Mucosa of stomach (tissue), 1 donor: ENCODE measurements around the gene MX1.

Experiments used
- H3K27me3 ChIP-seq: one replicate; pipeline ENCODE4 v1.7.0; 2013; ENCODE audit warnings: mild to moderate bottlenecking, low read length; ENCODE audit not compliant: control insufficient read depth, insufficient read depth
- H3K36me3 ChIP-seq: one replicate; pipeline ENCODE4 v1.7.0; 2013; ENCODE audit warnings: low read length; ENCODE audit not compliant: control insufficient read depth, insufficient read depth
- H3K4me1 ChIP-seq: one replicate; pipeline ENCODE4 v1.7.0; 2013; ENCODE audit warnings: mild to moderate bottlenecking, low read length; ENCODE audit not compliant: control insufficient read depth, insufficient read depth
- H3K4me3 ChIP-seq: one replicate; pipeline ENCODE4 v1.7.0; 2013; ENCODE audit warnings: low read length
- H3K9ac ChIP-seq: one replicate; pipeline ENCODE4 v1.7.0; 2013; ENCODE audit warnings: mild to moderate bottlenecking, low read length, moderate library complexity
- H3K9me3 ChIP-seq: one replicate; pipeline ENCODE4 v1.7.0; 2013; ENCODE audit warnings: mild to moderate bottlenecking, low read length, moderate library complexity; ENCODE audit not compliant: control insufficient read depth
- donor health status: Pancreatic carcinoma.

Gene MX1

GRCh38 chr21:41427556-41427955 lies 1.5 kb downstream of the MX1 start:
- H3K27me3 ChIP-seq, result no peaks in the 10 kb centered on the region
- H3K4me3 ChIP-seq, result no peak overlapping the region
- peaks cover 19% of the 10 kb centered on the region for H3K4me1 ChIP-seq
- H3K9me3 ChIP-seq, result no peaks in the 10 kb centered on the region
- no peak overlapping the region for H3K9ac ChIP-seq
- H3K36me3 ChIP-seq, result peaks cover 6% of the 10 kb centered on the region

GRCh38 chr21:41428311-41428710 lies 2.3 kb downstream of the MX1 start:
- no peak overlapping the region for H3K9ac ChIP-seq
- no peaks in the 10 kb centered on the region for H3K9me3 ChIP-seq
- no peaks in the 10 kb centered on the region for H3K27me3 ChIP-seq
- peaks cover 19% of the 10 kb centered on the region for H3K4me1 ChIP-seq
- H3K4me3 ChIP-seq, result no peak overlapping the region
- peaks cover 12% of the 10 kb centered on the region for H3K36me3 ChIP-seq

- peaks cover 15% of the 10 kb centered on the region for H3K4me1 ChIP-seq
- H3K9ac ChIP-seq, result no peak overlapping the region
- no peak overlapping the region for H3K4me3 ChIP-seq
- H3K9me3 ChIP-seq, result no peaks in the 10 kb centered on the region
- H3K36me3 ChIP-seq, result peaks cover 12% of the 10 kb centered on the region
- no peaks in the 10 kb centered on the region for H3K27me3 ChIP-seq
These were observed 2.8 kb downstream of the MX1 start for GRCh38 chr21:41428847-41429246.

GRCh38 chr21:41429305-41429704 lies 3.3 kb downstream of the MX1 start:
- Histone ChIP-seq H3K36me3 (peaks cover 12% of the 10 kb centered on the region), H3K4me1 (peaks cover 10% of the 10 kb centered on the region), H3K9me3 (no peaks in the 10 kb centered on the region), H3K9ac (no peak overlapping the region), H3K4me3 (no peak overlapping the region), H3K27me3 (no peaks in the 10 kb centered on the region)

GRCh38 chr21:41429925-41430491 lies 4.0 kb downstream of the MX1 start:
- Histone ChIP-seq H3K9ac (no peak overlapping the region), H3K4me3 (no peak overlapping the region), H3K9me3 (no peaks in the 10 kb centered on the region), H3K4me1 (peaks cover 4% of the 10 kb centered on the region), H3K27me3 (no peaks in the 10 kb centered on the region), H3K36me3 (peaks cover 12% of the 10 kb centered on the region)

GRCh38 chr21:41431788-41432548 lies 5.9 kb downstream of the MX1 start:
- peaks cover 22% of the 10 kb centered on the region for H3K36me3 ChIP-seq
- no peak overlapping the region for H3K9ac ChIP-seq
- no peaks in the 10 kb centered on the region for H3K4me1 ChIP-seq

GRCh38 chr21:41432562-41433460 lies 6.8 kb downstream of the MX1 start:
- Histone ChIP-seq H3K4me3 (no peak overlapping the region), H3K9ac (no peak overlapping the region), H3K4me1 (no peaks in the 10 kb centered on the region), H3K9me3 (no peaks in the 10 kb centered on the region), H3K27me3 (no peaks in the 10 kb centered on the region), H3K36me3 (peaks cover 22% of the 10 kb centered on the region)

More at GRCh38 chr21:41431788-41432548, 5.9 kb downstream of the MX1 start:
- no peaks in the 10 kb centered on the region for H3K27me3 ChIP-seq
- no peaks in the 10 kb centered on the region for H3K9me3 ChIP-seq
- H3K4me3 ChIP-seq, result no peak overlapping the region

GRCh38 chr21:41433566-41433965 lies 7.5 kb downstream of the MX1 start:
- no peaks in the 10 kb centered on the region for H3K4me1 ChIP-seq
- no peaks in the 10 kb centered on the region for H3K9me3 ChIP-seq
- peaks cover 22% of the 10 kb centered on the region for H3K36me3 ChIP-seq
- no peaks in the 10 kb centered on the region for H3K27me3 ChIP-seq
- no peak overlapping the region for H3K9ac ChIP-seq
- no peak overlapping the region for H3K4me3 ChIP-seq

GRCh38 chr21:41435706-41436105 lies 9.7 kb downstream of the MX1 start:
- H3K36me3 ChIP-seq, result peaks cover 29% of the 10 kb centered on the region

GRCh38 chr21:41437729-41438128 lies 11.7 kb downstream of the MX1 start:
- Histone ChIP-seq H3K36me3 (peaks cover 23% of the 10 kb centered on the region), H3K4me3 (no peak overlapping the region), H3K9me3 (no peaks in the 10 kb centered on the region)

More at GRCh38 chr21:41435706-41436105, 9.7 kb downstream of the MX1 start:
- Histone ChIP-seq H3K9ac (no peak overlapping the region), H3K4me1 (no peaks in the 10 kb centered on the region), H3K4me3 (no peak overlapping the region), H3K9me3 (no peaks in the 10 kb centered on the region), H3K27me3 (no peaks in the 10 kb centered on the region)

GRCh38 chr21:41438425-41439113 lies 12.5 kb downstream of the MX1 start:
- H3K36me3 ChIP-seq, result peaks cover 17% of the 10 kb centered on the region
- no peak overlapping the region for H3K9ac ChIP-seq
- H3K4me1 ChIP-seq, result no peaks in the 10 kb centered on the region
- H3K4me3 ChIP-seq, result no peak overlapping the region
- H3K27me3 ChIP-seq, result no peaks in the 10 kb centered on the region
- no peaks in the 10 kb centered on the region for H3K9me3 ChIP-seq

More at GRCh38 chr21:41437729-41438128, 11.7 kb downstream of the MX1 start:
- Histone ChIP-seq H3K9ac (no peak overlapping the region), H3K27me3 (no peaks in the 10 kb centered on the region), H3K4me1 (no peaks in the 10 kb centered on the region)
